ENCODE results near the gene ABHD8.

- no peak for TF ChIP-seq CTCF (IDR thresholded peaks at IDR 0.05; ENCODE audit: low read depth, low read length)
- no peak for TF ChIP-seq POLR2A (IDR thresholded peaks at IDR 0.05; ENCODE audit: extremely low read depth, insufficient read length)
Observed at GRCh38 chr19:17329366-17330261, 26.4 kb upstream of the ABHD8 start.

Data from NB4 (cell line).